Glutamatergic neuron (in vitro differentiated cells): ENCODE results near the gene PTPN2. TPM values are rescaled to one million over a fixed set of nuclear protein-coding genes. Genes with fewer than 3 reads are reported as not detected.
A peak's percentile ranks its signal among the peaks of the same experiment; 100 is the strongest.

Experiments
- DNase-seq: peaks from one replicate; pipeline ENCODE4 v3.0.0; 2022
- H3K27ac Mint-ChIP-seq: one replicate; pipeline ENCODE4 v1.8.0; 2020; ENCODE audit warnings: mild to moderate bottlenecking, mixed read lengths, inconsistent platforms; ENCODE audit not compliant: unreplicated experiment
- H3K27me3 Mint-ChIP-seq: one replicate; pipeline ENCODE4 v1.8.0; 2020; ENCODE audit warnings: mild to moderate bottlenecking, moderate library complexity, mixed read lengths, inconsistent platforms; ENCODE audit not compliant: unreplicated experiment
- H3K36me3 Mint-ChIP-seq: one replicate; pipeline ENCODE4 v1.8.0; 2020; ENCODE audit warnings: mild to moderate bottlenecking, mixed read lengths, inconsistent platforms; ENCODE audit not compliant: unreplicated experiment
- H3K4me1 Mint-ChIP-seq: one replicate; pipeline ENCODE4 v1.8.0; 2020; ENCODE audit warnings: mild to moderate bottlenecking, low read depth, mixed read lengths, inconsistent platforms; ENCODE audit not compliant: unreplicated experiment
- H3K4me3 Mint-ChIP-seq: one replicate; pipeline ENCODE4 v1.8.0; 2020; ENCODE audit warnings: mild to moderate bottlenecking, mixed read lengths, inconsistent platforms; ENCODE audit not compliant: unreplicated experiment
- H3K9me3 Mint-ChIP-seq: one replicate; pipeline ENCODE4 v1.8.0; 2020; ENCODE audit warnings: mild to moderate bottlenecking, moderate library complexity, mixed read lengths, inconsistent platforms; ENCODE audit not compliant: unreplicated experiment
- CTCF ChIP-seq: fragments of 200-600 bp; sonication (generic); IDR thresholded peaks from one replicate; pipeline ENCODE4 v1.5.0; 2021; ENCODE audit not compliant: partially characterized antibody, unreplicated experiment
- total RNA-seq: library from RNA; stranded (reverse); fragmentation: NEBNext Ultra II Directional; extraction: Animal tissue kit (Norgen Biotek cat#: 25700); gene quantifications from one replicate; pipeline ENCODE4 v1.2.1, GENCODE V29; 2021; ENCODE audit not compliant: unreplicated experiment

The PTPN2 gene
- total RNA-seq, 1 donor from 2014 or later = 33.3 TPM

- no peaks in the 10 kb centered on the region for H3K36me3 Mint-ChIP-seq
- H3K27me3 Mint-ChIP-seq = peaks cover 5% of the 10 kb centered on the region
- peaks cover 21% of the 10 kb centered on the region for H3K4me1 Mint-ChIP-seq
- no peak for TF ChIP-seq CTCF
- DNase-seq = no peak
- H3K9me3 Mint-ChIP-seq = peaks cover 4% of the 10 kb centered on the region
- no peak overlapping the region for H3K4me3 Mint-ChIP-seq
- peak overlapping the region; percentile 54 for H3K27ac Mint-ChIP-seq
These were observed 134.9 kb downstream of the PTPN2 start for GRCh38 chr18:12749121-12749520.

DNA sequence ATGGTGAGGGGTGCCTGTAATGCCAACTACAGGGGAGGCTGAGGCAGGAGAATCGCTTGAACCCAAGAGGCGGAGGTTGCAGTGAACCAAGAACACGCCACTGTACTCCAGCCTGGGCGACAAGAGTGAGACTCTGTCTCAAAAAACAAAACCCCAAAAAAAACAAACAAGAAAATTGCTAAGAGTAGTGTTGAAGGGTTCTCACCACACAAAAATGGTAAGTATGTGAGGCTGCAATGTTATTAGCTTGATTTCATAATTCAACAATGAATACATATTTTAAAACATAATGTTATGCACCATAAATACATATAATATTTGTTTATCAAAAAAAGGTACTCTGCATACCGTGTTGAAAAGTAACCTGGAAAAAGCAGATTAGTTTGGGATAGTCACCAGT is 135.4 kb downstream of the PTPN2 start:
- no peak for DNase-seq
- Mint-ChIP-seq H3K27me3 (peaks cover 5% of the 10 kb centered on the region), H3K4me3 (no peak overlapping the region)

DNA sequence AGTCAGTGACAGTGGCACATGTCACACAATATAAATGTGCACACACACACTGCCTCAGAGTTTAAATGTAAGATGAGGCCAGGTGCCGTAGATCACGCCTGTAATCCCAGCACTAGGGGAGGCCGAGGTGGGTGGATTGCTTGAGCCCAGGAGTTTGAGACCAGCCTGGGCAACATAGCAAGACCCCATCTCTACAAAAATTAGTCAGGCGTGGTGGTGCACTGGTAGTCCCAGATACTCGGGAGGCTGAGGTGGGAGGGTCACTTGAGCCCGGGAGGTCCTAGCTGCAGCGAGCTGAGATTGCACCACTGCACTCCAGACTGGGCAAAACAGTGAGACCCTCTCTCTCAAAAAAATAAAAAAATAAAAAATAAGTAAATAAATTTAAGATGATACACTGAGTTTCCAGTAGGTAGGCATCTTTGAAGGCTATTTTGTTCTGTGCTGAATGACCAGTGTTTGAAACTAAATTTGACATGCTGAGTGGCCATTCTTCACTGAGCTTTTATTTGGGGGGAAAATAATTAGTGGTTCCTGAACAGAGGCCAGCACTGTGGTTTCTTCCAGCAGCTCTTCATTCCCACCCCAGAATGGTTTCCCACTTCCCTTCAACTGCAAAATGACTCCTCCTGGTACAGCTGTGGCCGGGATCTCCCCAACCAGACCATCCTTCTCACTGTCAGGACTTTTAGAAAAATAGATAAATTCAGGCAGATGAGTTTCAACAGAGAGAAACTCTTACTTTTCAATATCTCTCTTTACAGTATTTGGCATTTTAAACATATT is 136.3 kb downstream of the PTPN2 start:
- peaks cover 5% of the 10 kb centered on the region for H3K27me3 Mint-ChIP-seq

More for the DNA sequence above, 135.4 kb downstream of the PTPN2 start:
- Mint-ChIP-seq H3K4me1 (peaks cover 21% of the 10 kb centered on the region), H3K27ac (no peak overlapping the region), H3K9me3 (peaks cover 4% of the 10 kb centered on the region), H3K36me3 (no peaks in the 10 kb centered on the region)
- TF ChIP-seq CTCF = no peak

DNA sequence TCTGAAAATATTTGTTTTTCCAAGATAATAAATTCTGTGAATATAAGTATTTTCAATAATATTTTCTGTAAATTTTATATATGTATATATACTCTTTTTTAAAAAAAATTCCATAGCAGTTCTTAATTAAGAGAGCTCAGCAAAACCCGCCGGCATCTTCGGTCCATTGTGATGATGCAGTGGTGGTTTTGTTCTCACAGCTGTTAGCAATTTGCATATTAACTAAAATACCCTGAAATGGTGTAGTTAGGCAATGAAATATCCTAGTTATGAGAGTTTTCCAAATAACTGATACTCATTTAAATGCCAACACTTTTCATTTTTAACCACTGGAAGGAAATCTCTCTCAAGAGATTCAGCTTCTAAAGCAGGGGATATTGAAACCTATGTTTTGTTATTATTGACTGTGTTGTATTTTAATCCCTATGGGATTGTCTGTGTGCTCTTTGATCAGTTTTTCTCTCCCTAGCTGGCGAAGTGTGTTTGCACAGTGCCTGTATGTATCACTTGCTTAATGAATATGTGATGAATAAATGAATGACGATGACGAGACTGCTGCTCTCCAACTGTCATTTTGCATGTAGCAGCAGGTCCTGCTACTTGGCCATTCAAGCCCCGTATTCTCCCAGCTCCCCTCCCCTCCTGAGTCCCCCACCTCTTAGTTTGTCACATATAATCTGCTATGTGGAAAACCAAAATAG is 138.8 kb downstream of the PTPN2 start:
- Mint-ChIP-seq H3K9me3 (peaks cover 2% of the 10 kb centered on the region), H3K27me3 (peaks cover 3% of the 10 kb centered on the region), H3K4me1 (peaks cover 10% of the 10 kb centered on the region), H3K4me3 (no peak overlapping the region), H3K36me3 (peaks cover 4% of the 10 kb centered on the region), H3K27ac (peak overlapping the region; percentile 56)
- DNase-seq = no peak
- no peak for TF ChIP-seq CTCF

More for the DNA sequence above, 136.3 kb downstream of the PTPN2 start:
- Mint-ChIP-seq H3K27ac (no peak overlapping the region), H3K4me3 (no peak overlapping the region), H3K9me3 (peaks cover 4% of the 10 kb centered on the region), H3K4me1 (peaks cover 20% of the 10 kb centered on the region), H3K36me3 (no peaks in the 10 kb centered on the region)
- DNase-seq = no peak
- TF ChIP-seq CTCF = no peak

DNA sequence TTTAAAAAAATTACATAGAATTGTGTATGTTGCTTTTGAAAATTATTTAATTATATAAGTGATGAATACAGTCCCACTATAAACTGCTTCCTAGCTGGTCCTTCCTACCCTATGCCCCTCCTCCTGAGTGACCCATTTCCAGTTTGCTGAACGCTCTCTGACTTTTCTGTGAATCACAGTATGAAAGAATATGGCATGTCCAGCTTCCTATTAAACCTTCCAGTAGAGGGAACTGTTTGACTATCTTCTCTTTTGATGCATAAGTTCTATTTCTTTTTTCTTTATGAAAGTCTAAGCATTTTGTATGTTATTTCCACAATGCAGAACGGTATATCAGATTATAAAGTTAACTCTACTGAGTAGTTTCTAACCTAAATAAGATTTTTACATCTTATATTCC is 139.9 kb downstream of the PTPN2 start:
- H3K4me3 Mint-ChIP-seq = no peak overlapping the region
- no peaks in the 10 kb centered on the region for H3K9me3 Mint-ChIP-seq
- DNase-seq = no peak
- no peak for TF ChIP-seq CTCF
- no peaks in the 10 kb centered on the region for H3K27me3 Mint-ChIP-seq
- peaks cover 2% of the 10 kb centered on the region for H3K4me1 Mint-ChIP-seq
- H3K27ac Mint-ChIP-seq = no peak overlapping the region
- H3K36me3 Mint-ChIP-seq = peaks cover 4% of the 10 kb centered on the region
